H9 (cell line): ENCODE results near the gene CHCHD6. TPM values are rescaled to one million over a fixed set of nuclear protein-coding genes. Genes with fewer than 3 reads are reported as not detected.

Source experiments
- DNase-seq: peaks from one replicate; pipeline ENCODE4 v3.0.0-alpha.2; 2017
- H2AFZ ChIP-seq: one replicate; pipeline ENCODE4 v1.6.1; 2013; ENCODE audit warnings: mild to moderate bottlenecking, low read length, control low read depth, moderate library complexity
- H2AK5ac ChIP-seq: 2 replicates; pipeline ENCODE4 v1.6.1; 2013; ENCODE audit warnings: low read length, control low read depth, mixed read lengths; ENCODE audit not compliant: insufficient read length
- H2BK120ac ChIP-seq: one replicate; pipeline ENCODE4 v1.6.1; 2013; ENCODE audit warnings: low read depth, mild to moderate bottlenecking, low read length, control low read depth, inconsistent platforms; ENCODE audit not compliant: poor library complexity, severe bottlenecking
- H2BK12ac ChIP-seq: 2 replicates; pipeline ENCODE4 v1.6.1; 2013; ENCODE audit warnings: low read length, control low read depth, mixed read lengths, low read depth; ENCODE audit not compliant: insufficient read length
- H2BK15ac ChIP-seq: 2 replicates; pipeline ENCODE4 v1.6.1; 2013; ENCODE audit warnings: low read depth, low read length, control low read depth
- H2BK20ac ChIP-seq: one replicate; pipeline ENCODE4 v1.6.1; 2013; ENCODE audit warnings: low read depth, mild to moderate bottlenecking, low read length, control low read depth, inconsistent platforms; ENCODE audit not compliant: poor library complexity, severe bottlenecking
- H2BK5ac ChIP-seq: 2 replicates; pipeline ENCODE4 v1.6.1; 2013; ENCODE audit warnings: low read length, control low read depth, mixed read lengths; ENCODE audit not compliant: insufficient read length
- H3K14ac ChIP-seq: 2 replicates; pipeline ENCODE4 v1.6.1; 2013; ENCODE audit warnings: low read length, control low read depth; ENCODE audit not compliant: insufficient read depth
- H3K18ac ChIP-seq: 2 replicates; pipeline ENCODE4 v1.6.1; 2013; ENCODE audit warnings: low read depth, mild to moderate bottlenecking, mixed read lengths, low read length, control low read depth; ENCODE audit not compliant: insufficient read length
- H3K23ac ChIP-seq: 2 replicates; pipeline ENCODE4 v1.6.1; 2013; ENCODE audit warnings: low read length, control low read depth, mixed read lengths, low read depth; ENCODE audit not compliant: insufficient read length
- H3K23me2 ChIP-seq: 2 replicates; pipeline ENCODE4 v1.6.1; 2013; ENCODE audit warnings: low read depth, mild to moderate bottlenecking, mixed read lengths, low read length, control low read depth; ENCODE audit not compliant: insufficient read length, poor library complexity, severe bottlenecking
- H3K27ac ChIP-seq: 2 replicates; pipeline ENCODE4 v1.5.1; 2013; ENCODE audit warnings: low read length, control low read depth, mixed read lengths, low read depth; ENCODE audit not compliant: insufficient read length
- H3K27me3 ChIP-seq: 2 replicates; pipeline ENCODE4 v1.6.1; 2013; ENCODE audit warnings: low read length, control low read depth, inconsistent platforms; ENCODE audit not compliant: insufficient read depth
- H3K4ac ChIP-seq: 2 replicates; pipeline ENCODE4 v1.6.1; 2013; ENCODE audit warnings: low read depth, mild to moderate bottlenecking, control low read depth, inconsistent platforms, low read length, moderate library complexity
- H3K4me1 ChIP-seq: 2 replicates; pipeline ENCODE4 v1.6.1; 2013; ENCODE audit warnings: low read length, control low read depth, inconsistent platforms; ENCODE audit not compliant: insufficient read depth
- H3K4me2 ChIP-seq: 2 replicates; pipeline ENCODE4 v1.6.1; 2013; ENCODE audit warnings: low read length, control low read depth, mixed read lengths; ENCODE audit not compliant: insufficient read length, insufficient read depth
- H3K56ac ChIP-seq: 2 replicates; pipeline ENCODE4 v1.6.1; 2013; ENCODE audit warnings: low read depth, mild to moderate bottlenecking, mixed read lengths, low read length, control low read depth; ENCODE audit not compliant: insufficient read length
- H3K79me1 ChIP-seq: 2 replicates; pipeline ENCODE4 v1.6.1; 2013; ENCODE audit warnings: low read depth, mild to moderate bottlenecking, moderate library complexity, low read length, control low read depth, inconsistent platforms; ENCODE audit not compliant: insufficient read depth, poor library complexity, severe bottlenecking
- H3K79me2 ChIP-seq: 2 replicates; pipeline ENCODE4 v1.6.1; 2013; ENCODE audit warnings: low read length, control low read depth, inconsistent platforms; ENCODE audit not compliant: insufficient read depth
- H3K9ac ChIP-seq: 2 replicates; pipeline ENCODE4 v1.6.1; 2013; ENCODE audit warnings: low read length, control low read depth, mixed read lengths; ENCODE audit not compliant: insufficient read length; ENCODE audit errors: extremely low read depth
- H3K9me3 ChIP-seq: one replicate; pipeline ENCODE4 v1.6.1; 2013; ENCODE audit warnings: low read depth, low read length, inconsistent platforms; ENCODE audit not compliant: control insufficient read depth
- H3T11ph ChIP-seq: one replicate; pipeline ENCODE4 v1.6.1; 2013; ENCODE audit warnings: mild to moderate bottlenecking, low read length, control low read depth, inconsistent platforms
- H4K20me1 ChIP-seq: one replicate; pipeline ENCODE4 v1.6.1; 2013; ENCODE audit not compliant: control insufficient read depth, insufficient read length, insufficient read depth
- H4K5ac ChIP-seq: 2 replicates; pipeline ENCODE4 v1.6.1; 2013; ENCODE audit warnings: low read depth, mild to moderate bottlenecking, mixed read lengths, low read length, control low read depth; ENCODE audit not compliant: insufficient read length
- H4K8ac ChIP-seq: replicated peaks from 2 replicates; pipeline ENCODE4 v1.6.1; 2013; ENCODE audit warnings: low read length, control low read depth, mixed read lengths, low read depth; ENCODE audit not compliant: insufficient read length
- H4K91ac ChIP-seq: 2 replicates; pipeline ENCODE4 v1.6.1; 2013; ENCODE audit warnings: low read depth, mild to moderate bottlenecking, moderate library complexity, mixed read lengths, low read length, control low read depth; ENCODE audit not compliant: insufficient read length
- H3K27ac Mint-ChIP-seq, 3 experiments: 2 replicates in 2 of 3; 3 replicates in 1 of 3; pipeline ENCODE4 v1.8.0; 2020 to 2021; ENCODE audit warnings: mixed read lengths in 3 of 3, mild to moderate bottlenecking in 1 of 3, moderate library complexity in 1 of 3
- H3K27me3 Mint-ChIP-seq: 2 replicates; pipeline ENCODE4 v1.8.0; 2021; ENCODE audit warnings: low read depth, mild to moderate bottlenecking, moderate library complexity, mixed read lengths
- H3K36me3 Mint-ChIP-seq, 3 experiments: 2 replicates in 2 of 3; 3 replicates in 1 of 3; pipeline ENCODE4 v1.8.0; 2020 to 2021; ENCODE audit warnings: low read depth in 3 of 3, mixed read lengths in 3 of 3; ENCODE audit not compliant: insufficient read depth in 1 of 3
- H3K4me1 Mint-ChIP-seq, 2 experiments: 2 replicates each; pipeline ENCODE4 v1.8.0; 2020; ENCODE audit warnings: mixed read lengths in 2 of 2
- H3K4me3 Mint-ChIP-seq, 2 experiments: 2 replicates in 1 of 2; 3 replicates in 1 of 2; pipeline ENCODE4 v1.8.0; 2020 to 2021; ENCODE audit warnings: mild to moderate bottlenecking in 2 of 2, mixed read lengths in 2 of 2, moderate library complexity in 1 of 2
- H3K9me3 Mint-ChIP-seq, 2 experiments: 2 replicates in 1 of 2; 3 replicates in 1 of 2; pipeline ENCODE4 v1.8.0; 2020; ENCODE audit warnings: mild to moderate bottlenecking in 2 of 2, mixed read lengths in 2 of 2, moderate library complexity in 1 of 2
- CTCF ChIP-seq: fragments of 200-600 bp; sonication (generic); conservative IDR thresholded peaks from 3 replicates; pipeline ENCODE4 v1.8.0; 2021; ENCODE audit warnings: antibody characterized with exemption, mild to moderate bottlenecking
- WGBS: extraction: QIAGEN DNeasy Blood & Tissue Kit; methylation state at CpG from one replicate; pipeline ENCODE4 v1.1.7; 2013; ENCODE audit warnings: missing lambda C conversion rate, low lambda C conversion rate, mixed read lengths; ENCODE audit not compliant: insufficient read length; ENCODE audit errors: extremely low coverage; 5-methylcytosine and 5-hydroxymethylcytosine counted together
- total RNA-seq: library from RNA; stranded (reverse); gene quantifications from 2 replicates; pipeline ENCODE4 v1.2.1, GENCODE V29; 2021

CHCHD6 gene
- total RNA-seq, 1 experiment from 2014 or later: 34.2 TPM

GRCh38 chr3:126969586-126969985, 265.5 kb downstream of the CHCHD6 start:
- no peak for TF ChIP-seq CTCF
- H4K8ac ChIP-seq: no peak overlapping the region
- no peak overlapping the region for H3K27ac ChIP-seq
- no peak overlapping the region for H4K5ac ChIP-seq
- H2AFZ ChIP-seq: no peak overlapping the region
- H3T11ph ChIP-seq: no peak overlapping the region
- H3K27me3 ChIP-seq: no peaks in the 10 kb centered on the region
- no CpG with 5 or more reads among the region's 7 CpGs for WGBS
- no peak overlapping the region for H3K4me2 ChIP-seq
- H2BK5ac ChIP-seq: no peak overlapping the region
- no peak overlapping the region for H3K23ac ChIP-seq
- Mint-ChIP-seq H3K27me3 (peaks cover 4% of the 10 kb centered on the region), H3K4me3 (no peak overlapping the region), H3K4me1 (peaks cover 22 to 23% of the 10 kb centered on the region in 2 experiments), H3K9me3 (peaks cover 7 to 10% of the 10 kb centered on the region in 2 experiments), H3K27ac (no peak overlapping the region), H3K36me3 (peaks cover 1 to 6% (median 2%) of the 10 kb centered on the region in 3 experiments; a peak in 5 of 7 replicates)
- H4K91ac ChIP-seq: no peak overlapping the region
- no peak overlapping the region for H2AK5ac ChIP-seq
- no peak overlapping the region for H2BK15ac ChIP-seq
- H3K79me1 ChIP-seq: no peaks in the 10 kb centered on the region
- H3K4me1 ChIP-seq: no peaks in the 10 kb centered on the region
- no peak overlapping the region for H2BK20ac ChIP-seq
- H3K9ac ChIP-seq: no peak overlapping the region
- H3K14ac ChIP-seq: no peak overlapping the region
- H3K18ac ChIP-seq: no peak overlapping the region
- H3K9me3 ChIP-seq: no peaks in the 10 kb centered on the region
- DNase-seq: no peak
- no peaks in the 10 kb centered on the region for H4K20me1 ChIP-seq
- no peak overlapping the region for H3K56ac ChIP-seq
- H3K4ac ChIP-seq: no peak overlapping the region
- H2BK120ac ChIP-seq: no peak overlapping the region
- no peak overlapping the region for H2BK12ac ChIP-seq
- H3K79me2 ChIP-seq: no peaks in the 10 kb centered on the region
- H3K23me2 ChIP-seq: no peaks in the 10 kb centered on the region
